Measurements from ENCODE around the gene CYP4A22.
"Not testable (repeated sequence)": the region's sequence is repeated elsewhere in the genome, so short reads cannot be mapped to it uniquely, and the experiment has no call there.

CYP4A22 gene

GRCh38 chr1:47137198-47137597, at the start of gene CYP4A22:
Gene CYP4A22, plus strand, starts transcription at chr1:47137441. Its CDS starts 45 bp downstream, at chr1:47137486.
- no peak within 1 kb of the TSS for H3K27ac ChIP-seq (ENCODE audit: low read depth, low read length)
- no peaks in the 10 kb centered on the region for H3K4me1 ChIP-seq (ENCODE audit: control insufficient read depth in 1 of 2, insufficient read depth in 2 of 2, low read length in 2 of 2)
- no peaks in the 10 kb centered on the region for H3K36me3 ChIP-seq (ENCODE audit: control insufficient read depth in 1 of 2, insufficient read depth in 2 of 2, low read length in 2 of 2)

GRCh38 chr1:47089356-47089755, 47.9 kb upstream of the CYP4A22 start:
- H3K4me1 ChIP-seq (ENCODE audit: control insufficient read depth in 1 of 2, insufficient read depth in 2 of 2, low read length in 2 of 2); H3K9ac ChIP-seq (ENCODE audit: low read depth in 1 of 2, low read length in 2 of 2); H3K27ac ChIP-seq (ENCODE audit: low read depth, low read length); H3K36me3 ChIP-seq (ENCODE audit: control insufficient read depth in 1 of 2, insufficient read depth in 2 of 2, low read length in 2 of 2); H3K4me3 ChIP-seq (ENCODE audit: low read depth in 1 of 2, low read length in 2 of 2); H3K27me3 ChIP-seq (ENCODE audit: control insufficient read depth in 1 of 2, insufficient read depth in 2 of 2, low read length in 2 of 2); H3K9me3 ChIP-seq (ENCODE audit: control insufficient read depth in 1 of 2, low read length in 2 of 2): not testable (repeated sequence)

More at GRCh38 chr1:47137198-47137597, at the start of gene CYP4A22:
- Histone ChIP-seq H3K9ac (ENCODE audit: low read depth in 1 of 2, low read length in 2 of 2) (no peak within 1 kb of the TSS), H3K9me3 (ENCODE audit: control insufficient read depth in 1 of 2, low read length in 2 of 2) (no peaks in the 10 kb centered on the region), H3K27me3 (ENCODE audit: control insufficient read depth in 1 of 2, insufficient read depth in 2 of 2, low read length in 2 of 2) (no peaks in the 10 kb centered on the region), H3K4me3 (ENCODE audit: low read depth in 1 of 2, low read length in 2 of 2) (no peak within 1 kb of the TSS)

GRCh38 chr1:47091476-47091875, 45.8 kb upstream of the CYP4A22 start:
- H3K27ac ChIP-seq (ENCODE audit: low read depth, low read length); H3K9ac ChIP-seq (ENCODE audit: low read depth in 1 of 2, low read length in 2 of 2); H3K27me3 ChIP-seq (ENCODE audit: control insufficient read depth in 1 of 2, insufficient read depth in 2 of 2, low read length in 2 of 2); H3K36me3 ChIP-seq (ENCODE audit: control insufficient read depth in 1 of 2, insufficient read depth in 2 of 2, low read length in 2 of 2); H3K9me3 ChIP-seq (ENCODE audit: control insufficient read depth in 1 of 2, low read length in 2 of 2); H3K4me1 ChIP-seq (ENCODE audit: control insufficient read depth in 1 of 2, insufficient read depth in 2 of 2, low read length in 2 of 2); H3K4me3 ChIP-seq (ENCODE audit: low read depth in 1 of 2, low read length in 2 of 2): not testable (repeated sequence)

GRCh38 chr1:47104816-47105215, 32.4 kb upstream of the CYP4A22 start:
- H3K9me3 ChIP-seq (ENCODE audit: control insufficient read depth in 1 of 2, low read length in 2 of 2) = no peaks in the 10 kb centered on the region
- H3K4me1 ChIP-seq (ENCODE audit: control insufficient read depth in 1 of 2, insufficient read depth in 2 of 2, low read length in 2 of 2) = no peaks in the 10 kb centered on the region
- no peaks in the 10 kb centered on the region for H3K27me3 ChIP-seq (ENCODE audit: control insufficient read depth in 1 of 2, insufficient read depth in 2 of 2, low read length in 2 of 2)
- no peak overlapping the region for H3K4me3 ChIP-seq (ENCODE audit: low read depth in 1 of 2, low read length in 2 of 2)
- H3K27ac ChIP-seq (ENCODE audit: low read depth, low read length) = no peak overlapping the region
- H3K9ac ChIP-seq (ENCODE audit: low read depth in 1 of 2, low read length in 2 of 2) = no peak overlapping the region
- no peaks in the 10 kb centered on the region for H3K36me3 ChIP-seq (ENCODE audit: control insufficient read depth in 1 of 2, insufficient read depth in 2 of 2, low read length in 2 of 2)

GRCh38 chr1:47106792-47107191, 30.4 kb upstream of the CYP4A22 start:
- Histone ChIP-seq H3K36me3 (ENCODE audit: control insufficient read depth in 1 of 2, insufficient read depth in 2 of 2, low read length in 2 of 2) (no peaks in the 10 kb centered on the region), H3K27ac (ENCODE audit: low read depth, low read length) (no peak overlapping the region)

GRCh38 chr1:47107851-47108574, 29.2 kb upstream of the CYP4A22 start:
- not testable (repeated sequence) for H3K27ac ChIP-seq (ENCODE audit: low read depth, low read length); H3K4me3 ChIP-seq (ENCODE audit: low read depth in 1 of 2, low read length in 2 of 2); H3K27me3 ChIP-seq (ENCODE audit: control insufficient read depth in 1 of 2, insufficient read depth in 2 of 2, low read length in 2 of 2); H3K4me1 ChIP-seq (ENCODE audit: control insufficient read depth in 1 of 2, insufficient read depth in 2 of 2, low read length in 2 of 2); H3K9ac ChIP-seq (ENCODE audit: low read depth in 1 of 2, low read length in 2 of 2); H3K9me3 ChIP-seq (ENCODE audit: control insufficient read depth in 1 of 2, low read length in 2 of 2); H3K36me3 ChIP-seq (ENCODE audit: control insufficient read depth in 1 of 2, insufficient read depth in 2 of 2, low read length in 2 of 2)

More at GRCh38 chr1:47106792-47107191, 30.4 kb upstream of the CYP4A22 start:
- H3K27me3 ChIP-seq (ENCODE audit: control insufficient read depth in 1 of 2, insufficient read depth in 2 of 2, low read length in 2 of 2) = no peaks in the 10 kb centered on the region
- H3K9ac ChIP-seq (ENCODE audit: low read depth in 1 of 2, low read length in 2 of 2) = no peak overlapping the region
- no peak overlapping the region for H3K4me3 ChIP-seq (ENCODE audit: low read depth in 1 of 2, low read length in 2 of 2)
- no peaks in the 10 kb centered on the region for H3K9me3 ChIP-seq (ENCODE audit: control insufficient read depth in 1 of 2, low read length in 2 of 2)
- no peaks in the 10 kb centered on the region for H3K4me1 ChIP-seq (ENCODE audit: control insufficient read depth in 1 of 2, insufficient read depth in 2 of 2, low read length in 2 of 2)

- H3K4me1 ChIP-seq (ENCODE audit: control insufficient read depth in 1 of 2, insufficient read depth in 2 of 2, low read length in 2 of 2); H3K9ac ChIP-seq (ENCODE audit: low read depth in 1 of 2, low read length in 2 of 2); H3K9me3 ChIP-seq (ENCODE audit: control insufficient read depth in 1 of 2, low read length in 2 of 2); H3K27me3 ChIP-seq (ENCODE audit: control insufficient read depth in 1 of 2, insufficient read depth in 2 of 2, low read length in 2 of 2); H3K4me3 ChIP-seq (ENCODE audit: low read depth in 1 of 2, low read length in 2 of 2); H3K36me3 ChIP-seq (ENCODE audit: control insufficient read depth in 1 of 2, insufficient read depth in 2 of 2, low read length in 2 of 2); H3K27ac ChIP-seq (ENCODE audit: low read depth, low read length): not testable (repeated sequence)
Measured at GRCh38 chr1:47109482-47109881, 27.8 kb upstream of the CYP4A22 start.

GRCh38 chr1:47113178-47113577, 24.1 kb upstream of the CYP4A22 start:
- Histone ChIP-seq H3K9me3 (ENCODE audit: control insufficient read depth in 1 of 2, low read length in 2 of 2) (no peaks in the 10 kb centered on the region), H3K36me3 (ENCODE audit: control insufficient read depth in 1 of 2, insufficient read depth in 2 of 2, low read length in 2 of 2) (no peaks in the 10 kb centered on the region), H3K4me1 (ENCODE audit: control insufficient read depth in 1 of 2, insufficient read depth in 2 of 2, low read length in 2 of 2) (no peaks in the 10 kb centered on the region), H3K9ac (ENCODE audit: low read depth in 1 of 2, low read length in 2 of 2) (no peak overlapping the region), H3K4me3 (ENCODE audit: low read depth in 1 of 2, low read length in 2 of 2) (no peak overlapping the region), H3K27me3 (ENCODE audit: control insufficient read depth in 1 of 2, insufficient read depth in 2 of 2, low read length in 2 of 2) (no peaks in the 10 kb centered on the region), H3K27ac (ENCODE audit: low read depth, low read length) (no peak overlapping the region)

GRCh38 chr1:47121039-47121438, 16.2 kb upstream of the CYP4A22 start:
- H3K4me3 ChIP-seq (ENCODE audit: low read depth in 1 of 2, low read length in 2 of 2); H3K4me1 ChIP-seq (ENCODE audit: control insufficient read depth in 1 of 2, insufficient read depth in 2 of 2, low read length in 2 of 2); H3K36me3 ChIP-seq (ENCODE audit: control insufficient read depth in 1 of 2, insufficient read depth in 2 of 2, low read length in 2 of 2); H3K9ac ChIP-seq (ENCODE audit: low read depth in 1 of 2, low read length in 2 of 2); H3K27me3 ChIP-seq (ENCODE audit: control insufficient read depth in 1 of 2, insufficient read depth in 2 of 2, low read length in 2 of 2); H3K27ac ChIP-seq (ENCODE audit: low read depth, low read length); H3K9me3 ChIP-seq (ENCODE audit: control insufficient read depth in 1 of 2, low read length in 2 of 2): not testable (repeated sequence)

- not testable (repeated sequence) for H3K36me3 ChIP-seq (ENCODE audit: control insufficient read depth in 1 of 2, insufficient read depth in 2 of 2, low read length in 2 of 2); H3K27me3 ChIP-seq (ENCODE audit: control insufficient read depth in 1 of 2, insufficient read depth in 2 of 2, low read length in 2 of 2); H3K27ac ChIP-seq (ENCODE audit: low read depth, low read length); H3K9me3 ChIP-seq (ENCODE audit: control insufficient read depth in 1 of 2, low read length in 2 of 2); H3K4me1 ChIP-seq (ENCODE audit: control insufficient read depth in 1 of 2, insufficient read depth in 2 of 2, low read length in 2 of 2); H3K9ac ChIP-seq (ENCODE audit: low read depth in 1 of 2, low read length in 2 of 2); H3K4me3 ChIP-seq (ENCODE audit: low read depth in 1 of 2, low read length in 2 of 2)
Measured at GRCh38 chr1:47124834-47125233, 12.4 kb upstream of the CYP4A22 start.

- not testable (repeated sequence) for H3K27ac ChIP-seq (ENCODE audit: low read depth, low read length); H3K9me3 ChIP-seq (ENCODE audit: control insufficient read depth in 1 of 2, low read length in 2 of 2); H3K27me3 ChIP-seq (ENCODE audit: control insufficient read depth in 1 of 2, insufficient read depth in 2 of 2, low read length in 2 of 2); H3K9ac ChIP-seq (ENCODE audit: low read depth in 1 of 2, low read length in 2 of 2); H3K4me3 ChIP-seq (ENCODE audit: low read depth in 1 of 2, low read length in 2 of 2); H3K36me3 ChIP-seq (ENCODE audit: control insufficient read depth in 1 of 2, insufficient read depth in 2 of 2, low read length in 2 of 2); H3K4me1 ChIP-seq (ENCODE audit: control insufficient read depth in 1 of 2, insufficient read depth in 2 of 2, low read length in 2 of 2)
Measured at GRCh38 chr1:47126997-47127396, 10.2 kb upstream of the CYP4A22 start.
